SU-DHL-6 (cell line): ENCODE data around the gene PGM1.

ENCODE experiments used
- H2AFZ ChIP-seq: fragments of 200-600 bp; sonication (generic); 2 replicates; pipeline ENCODE4 v1.6.1; 2014; ENCODE audit warnings: low read depth, mild to moderate bottlenecking, moderate library complexity, mixed read lengths, antibody characterized with exemption, low read length; ENCODE audit not compliant: severe bottlenecking
- H3F3A ChIP-seq: fragments of 200-600 bp; shearing (Covaris generic); 2 replicates; pipeline ENCODE4 v1.6.0; 2016; ENCODE audit warnings: antibody characterized with exemption, mild to moderate bottlenecking; ENCODE audit not compliant: insufficient read depth
- H3K27ac ChIP-seq: fragments of 200-600 bp; sonication (generic); 2 replicates; pipeline ENCODE4 v1.5.1; 2016; ENCODE audit warnings: low read depth, mild to moderate bottlenecking, low read length, moderate library complexity, mixed read lengths
- H3K27me3 ChIP-seq: fragments of 200-600 bp; sonication (generic), shearing (Covaris generic); 2 replicates; pipeline ENCODE4 v1.6.0; 2014; ENCODE audit warnings: mild to moderate bottlenecking, low read length
- H3K36me3 ChIP-seq: fragments of 200-600 bp; sonication (generic); 2 replicates; pipeline ENCODE4 v1.6.1; 2014; ENCODE audit warnings: mild to moderate bottlenecking, low read length, mixed read lengths
- H3K4me2 ChIP-seq: fragments of 300-600, 200-600 bp; shearing (Covaris generic), sonication (generic); 2 replicates; pipeline ENCODE4 v1.6.0; 2014; ENCODE audit warnings: low read length, low read depth, mild to moderate bottlenecking; ENCODE audit not compliant: poor library complexity, severe bottlenecking
- H3K4me3 ChIP-seq: fragments of 200-600 bp; sonication (generic); 2 replicates; pipeline ENCODE4 v1.5.1; 2014; ENCODE audit warnings: antibody characterized with exemption, low read length, mild to moderate bottlenecking, mixed read lengths; ENCODE audit not compliant: insufficient read depth, poor library complexity, severe bottlenecking
- H3K79me2 ChIP-seq: fragments of 200-600 bp; sonication (generic); 2 replicates; pipeline ENCODE4 v1.6.1; 2014; ENCODE audit warnings: mild to moderate bottlenecking, low read length, moderate library complexity; ENCODE audit not compliant: insufficient read depth
- H3K9ac ChIP-seq: fragments of 200-600 bp; sonication (generic); 2 replicates; pipeline ENCODE4 v1.7.0; 2014; ENCODE audit warnings: mild to moderate bottlenecking, low read length
- H3K9me2 ChIP-seq: fragments of 200-600 bp; sonication (generic); replicated peaks from 2 replicates; pipeline ENCODE4 v1.6.1; 2014; ENCODE audit warnings: low read length; ENCODE audit not compliant: insufficient read depth
- H3K9me3 ChIP-seq: fragments of 200-600 bp; sonication (generic); 2 replicates; pipeline ENCODE4 v1.6.1; 2014; ENCODE audit warnings: low read length, mixed read lengths; ENCODE audit not compliant: insufficient read depth
- H4K20me1 ChIP-seq: fragments of 200-600 bp; sonication (generic); 2 replicates; pipeline ENCODE4 v1.6.1; 2014; ENCODE audit warnings: low read depth, mild to moderate bottlenecking, antibody characterized with exemption, low read length, moderate library complexity, mixed read lengths
- EZH2phosphoT487 ChIP-seq: fragments of 200-600 bp; sonication (generic), shearing (Covaris generic); conservative IDR thresholded peaks from 2 replicates; pipeline ENCODE4 v1.6.1; 2018; ENCODE audit warnings: mild to moderate bottlenecking, antibody characterized with exemption, low read length, moderate library complexity, mixed read lengths
- TF ChIP-seq, protein P1 (sequence below): fragments of 200-600 bp; sonication (generic); IDR thresholded peaks from one replicate; pipeline ENCODE4 v1.5.1; 2017; ENCODE audit warnings: antibody characterized with exemption, mild to moderate bottlenecking, low read length, moderate library complexity; ENCODE audit not compliant: insufficient read depth, poor library complexity, severe bottlenecking

PGM1 gene

DNA sequence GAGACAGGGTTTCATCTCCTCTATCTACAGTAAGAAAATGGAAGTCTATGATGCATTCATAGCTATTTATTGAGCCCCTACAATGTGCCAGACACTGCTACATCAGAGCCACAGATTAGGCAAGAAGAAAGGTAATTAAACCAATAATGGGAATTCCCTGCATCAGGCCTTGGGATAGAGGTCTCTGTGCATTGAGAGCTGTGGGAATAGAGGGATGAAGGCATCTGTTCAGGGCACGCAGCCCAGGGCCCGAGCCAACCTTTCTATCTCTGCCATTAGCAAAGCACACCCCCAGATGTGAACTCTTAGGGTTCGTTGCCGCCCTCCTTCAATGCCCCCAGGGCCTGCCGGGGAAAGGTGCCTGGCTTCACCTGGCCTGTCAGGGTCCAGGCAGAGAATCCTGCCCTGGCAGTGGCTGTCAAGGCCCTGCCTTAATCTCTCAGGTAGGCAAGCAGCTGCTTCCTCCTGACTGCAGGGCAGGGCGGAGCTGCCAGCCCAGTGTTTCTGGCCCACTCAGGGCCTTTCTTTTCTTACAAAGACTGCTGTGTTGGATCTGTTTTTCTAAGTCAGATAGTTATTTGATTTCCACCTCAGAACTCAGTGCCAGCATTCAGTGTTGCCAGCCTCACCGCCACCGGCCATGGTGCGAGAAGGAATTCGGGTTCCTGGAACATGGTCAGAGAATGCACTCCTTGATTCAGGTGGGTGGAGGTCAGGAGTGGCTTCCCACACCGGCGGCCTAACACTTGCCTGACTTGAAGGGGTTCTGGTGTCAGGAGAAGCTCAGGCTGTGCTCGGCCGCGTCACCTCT is 76.1 kb downstream of the PGM1 start:
- Histone ChIP-seq H3K9me3 (no peaks in the 10 kb centered on the region), H3K27me3 (no peaks in the 10 kb centered on the region), H2AFZ (no peak overlapping the region), H3K9ac (no peak overlapping the region), H3K79me2 (no peaks in the 10 kb centered on the region), H3K27ac (no peak overlapping the region), H4K20me1 (no peaks in the 10 kb centered on the region), H3K4me2 (no peak overlapping the region), H3K9me2 (no peaks in the 10 kb centered on the region), H3K4me3 (no peak overlapping the region), H3F3A (no peaks in the 10 kb centered on the region), H3K36me3 (no peaks in the 10 kb centered on the region)
- no peak for TF ChIP-seq EZH2phosphoT487
- TF ChIP-seq, protein P1, sequence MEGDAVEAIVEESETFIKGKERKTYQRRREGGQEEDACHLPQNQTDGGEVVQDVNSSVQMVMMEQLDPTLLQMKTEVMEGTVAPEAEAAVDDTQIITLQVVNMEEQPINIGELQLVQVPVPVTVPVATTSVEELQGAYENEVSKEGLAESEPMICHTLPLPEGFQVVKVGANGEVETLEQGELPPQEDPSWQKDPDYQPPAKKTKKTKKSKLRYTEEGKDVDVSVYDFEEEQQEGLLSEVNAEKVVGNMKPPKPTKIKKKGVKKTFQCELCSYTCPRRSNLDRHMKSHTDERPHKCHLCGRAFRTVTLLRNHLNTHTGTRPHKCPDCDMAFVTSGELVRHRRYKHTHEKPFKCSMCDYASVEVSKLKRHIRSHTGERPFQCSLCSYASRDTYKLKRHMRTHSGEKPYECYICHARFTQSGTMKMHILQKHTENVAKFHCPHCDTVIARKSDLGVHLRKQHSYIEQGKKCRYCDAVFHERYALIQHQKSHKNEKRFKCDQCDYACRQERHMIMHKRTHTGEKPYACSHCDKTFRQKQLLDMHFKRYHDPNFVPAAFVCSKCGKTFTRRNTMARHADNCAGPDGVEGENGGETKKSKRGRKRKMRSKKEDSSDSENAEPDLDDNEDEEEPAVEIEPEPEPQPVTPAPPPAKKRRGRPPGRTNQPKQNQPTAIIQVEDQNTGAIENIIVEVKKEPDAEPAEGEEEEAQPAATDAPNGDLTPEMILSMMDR, result no peak

DNA sequence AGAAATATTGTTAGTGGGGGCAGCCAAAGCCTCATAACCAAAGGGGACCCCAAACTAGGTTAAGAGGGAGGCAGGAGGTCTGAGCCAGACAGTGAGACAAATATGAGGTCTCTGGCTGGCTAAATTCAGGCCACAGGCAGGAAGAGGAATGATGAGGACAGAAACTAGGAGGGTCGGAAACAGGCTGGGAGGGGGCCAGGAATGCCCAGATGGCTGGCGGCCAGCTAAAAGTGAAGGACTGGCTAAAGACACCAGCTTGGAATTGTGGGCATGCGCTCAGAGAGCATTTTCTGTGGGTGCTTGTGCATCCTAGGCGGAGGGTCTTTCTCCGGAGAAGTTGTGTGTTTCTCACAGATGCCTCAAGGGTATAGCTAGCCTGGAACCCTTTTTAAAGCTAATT is 77.0 kb downstream of the PGM1 start:
- no peaks in the 10 kb centered on the region for H4K20me1 ChIP-seq
- TF ChIP-seq, protein P1, result no peak
- TF ChIP-seq EZH2phosphoT487, result no peak
- no peaks in the 10 kb centered on the region for H3F3A ChIP-seq
- no peak overlapping the region for H2AFZ ChIP-seq
- no peaks in the 10 kb centered on the region for H3K27me3 ChIP-seq
- H3K9me2 ChIP-seq, result no peaks in the 10 kb centered on the region
- H3K79me2 ChIP-seq, result no peaks in the 10 kb centered on the region
- H3K4me2 ChIP-seq, result no peak overlapping the region
- H3K36me3 ChIP-seq, result no peaks in the 10 kb centered on the region
- no peak overlapping the region for H3K27ac ChIP-seq
- H3K9me3 ChIP-seq, result no peaks in the 10 kb centered on the region
- no peak overlapping the region for H3K9ac ChIP-seq
- H3K4me3 ChIP-seq, result no peak overlapping the region

DNA sequence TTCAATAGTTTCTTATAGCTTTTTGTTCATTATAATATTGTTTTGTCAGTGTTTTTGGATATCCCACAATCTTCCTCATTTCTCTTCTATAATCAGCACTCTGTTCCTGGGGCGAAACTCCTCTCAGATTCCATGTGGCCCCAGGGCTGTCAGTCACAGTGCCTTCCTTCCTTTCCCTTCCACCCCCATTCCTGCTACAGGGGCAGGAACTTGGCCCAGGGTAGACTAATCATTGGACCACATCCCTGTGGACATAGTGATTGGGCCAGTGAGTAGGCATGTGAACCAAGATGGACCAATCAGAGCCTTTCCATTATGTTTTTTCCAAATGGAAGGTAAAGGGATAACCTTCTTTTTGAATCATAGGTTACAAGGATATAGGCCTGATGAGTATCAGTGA is 78.3 kb downstream of the PGM1 start:
- no peaks in the 10 kb centered on the region for H3K9me3 ChIP-seq
- H3K9ac ChIP-seq, result no peak overlapping the region
- no peak overlapping the region for H2AFZ ChIP-seq
- no peaks in the 10 kb centered on the region for H3K36me3 ChIP-seq
- H3K27me3 ChIP-seq, result no peaks in the 10 kb centered on the region
- H4K20me1 ChIP-seq, result no peaks in the 10 kb centered on the region
- no peak overlapping the region for H3K4me3 ChIP-seq
- H3K9me2 ChIP-seq, result no peaks in the 10 kb centered on the region
- no peaks in the 10 kb centered on the region for H3F3A ChIP-seq
- TF ChIP-seq EZH2phosphoT487, result no peak
- TF ChIP-seq, protein P1, result no peak
- H3K4me2 ChIP-seq, result no peak overlapping the region
- H3K27ac ChIP-seq, result no peak overlapping the region
- no peaks in the 10 kb centered on the region for H3K79me2 ChIP-seq
